ENCODE data around the gene PPARGC1A.

DNA sequence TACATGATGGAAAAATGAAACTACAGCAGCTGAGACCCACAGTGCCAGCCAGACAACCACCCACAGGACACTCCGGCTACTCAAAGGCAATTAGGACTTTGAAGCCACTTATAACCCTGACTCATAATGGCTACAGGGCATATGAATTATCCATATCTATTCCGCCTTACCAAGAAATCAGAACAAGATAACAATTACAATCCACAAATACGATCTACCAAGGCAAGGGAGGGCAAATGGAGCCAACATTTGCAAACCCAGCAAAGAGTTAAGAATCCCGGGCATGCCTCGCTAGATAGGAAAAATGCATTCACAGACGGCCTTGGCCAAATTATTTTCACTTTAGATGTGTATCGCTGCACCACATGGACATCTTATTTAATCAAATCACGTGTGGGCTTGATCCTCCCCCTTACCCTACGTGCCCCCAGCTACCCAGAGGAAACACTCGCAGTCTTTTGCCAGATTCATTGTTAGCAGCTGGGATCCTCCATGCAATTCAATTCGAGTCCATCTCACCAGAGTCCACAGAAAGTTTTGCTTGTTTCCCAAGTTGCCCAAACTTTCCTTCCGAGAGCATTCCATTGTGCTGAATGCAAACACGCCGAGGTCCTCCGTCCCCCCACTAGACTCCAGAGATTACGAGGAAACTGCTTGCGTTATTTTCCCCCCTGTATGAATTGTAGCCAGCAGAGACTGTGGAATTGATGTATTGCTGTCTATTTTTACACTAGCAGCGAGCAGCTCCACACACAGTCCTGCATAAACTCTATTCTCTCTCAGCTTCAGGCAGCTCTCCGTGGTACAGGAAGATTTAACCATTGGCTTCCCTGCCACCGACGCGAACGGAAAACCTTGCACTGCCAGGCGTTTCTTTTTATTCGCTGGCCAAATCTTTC is 1.2 kb downstream of the PPARGC1A start:
- TF ChIP-seq POLR2A (IDR thresholded peaks at IDR 0.05) (no peak), CTCF (IDR thresholded peaks at IDR 0.05) (no peak)
